ENCODE measurements around the gene FFAR2. TPM values are rescaled to one million over a fixed set of nuclear protein-coding genes. Genes with fewer than 3 reads are reported as not detected.
A peak's percentile ranks its signal among the peaks of the same experiment; 100 is the strongest.
"Not testable (repeated sequence)": the region's sequence is repeated elsewhere in the genome, so short reads cannot be mapped to it uniquely, and the experiment has no call there.

The FFAR2 gene
- total RNA-seq, 2 experiments from 2014 or later, result not detected

- Mint-ChIP-seq H3K4me1 (peaks cover 18% of the 10 kb centered on the region), H3K27me3 (peaks cover 16% of the 10 kb centered on the region), H3K36me3 (no peaks in the 10 kb centered on the region), H3K4me3 (no peak overlapping the region), H3K9me3 (no peaks in the 10 kb centered on the region), H3K27ac (no peak overlapping the region)
- DNase-seq (no peak), ATAC-seq (ENCODE audit: low read depth) (no peak)
- POLR2A ChIA-PET, result interaction anchor here (0.7 kb wide), 2 partner anchors 122 to 152 kb away, joined by 4 read pairs; no protein-coding TSS in a partner anchor
Observed at GRCh38 chr19:35455616-35456201, 7.7 kb downstream of the FFAR2 start.

GRCh38 chr19:35457173-35457572, 9.1 kb downstream of the FFAR2 start:
- no peaks in the 10 kb centered on the region for H3K9me3 Mint-ChIP-seq
- H3K27ac Mint-ChIP-seq, result no peak overlapping the region
- no peaks in the 10 kb centered on the region for H3K36me3 Mint-ChIP-seq
- POLR2A ChIA-PET, result interaction anchor here (0.6 kb wide), 1 partner anchor 42 kb away, joined by 7 read pairs; no protein-coding TSS in a partner anchor
- H3K27me3 Mint-ChIP-seq, result peaks cover 16% of the 10 kb centered on the region
- DNase-seq (no peak), ATAC-seq (ENCODE audit: low read depth) (no peak)
- no peak overlapping the region for H3K4me3 Mint-ChIP-seq
- H3K4me1 Mint-ChIP-seq, result peaks cover 12% of the 10 kb centered on the region

DNA sequence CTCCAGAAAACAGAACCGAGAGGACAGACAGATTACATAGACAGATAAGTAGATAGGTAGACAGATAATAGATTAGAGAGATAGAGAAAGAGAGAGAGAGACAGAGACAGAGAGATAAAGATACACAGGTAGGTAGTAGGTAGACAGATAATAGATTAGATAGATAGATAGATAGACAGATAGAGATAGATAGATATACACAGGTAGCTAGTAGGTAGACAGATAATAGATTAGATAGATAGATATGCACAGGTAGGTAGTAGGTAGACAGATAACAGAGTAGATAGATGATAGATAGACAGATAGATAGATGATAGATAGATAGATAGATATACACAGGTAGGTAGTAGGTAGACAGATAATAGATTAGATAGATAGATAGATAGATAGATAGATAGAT, 10.1 kb downstream of the FFAR2 start:
- Mint-ChIP-seq H3K9me3 (no peaks in the 10 kb centered on the region), H3K4me1 (peaks cover 21% of the 10 kb centered on the region), H3K27me3 (peaks cover 14% of the 10 kb centered on the region), H3K27ac (no peak overlapping the region), H3K4me3 (no peak overlapping the region), H3K36me3 (no peaks in the 10 kb centered on the region)
- DNase-seq (no peak), ATAC-seq (ENCODE audit: low read depth) (no peak)
- POLR2A ChIA-PET, result no interaction called here

DNA sequence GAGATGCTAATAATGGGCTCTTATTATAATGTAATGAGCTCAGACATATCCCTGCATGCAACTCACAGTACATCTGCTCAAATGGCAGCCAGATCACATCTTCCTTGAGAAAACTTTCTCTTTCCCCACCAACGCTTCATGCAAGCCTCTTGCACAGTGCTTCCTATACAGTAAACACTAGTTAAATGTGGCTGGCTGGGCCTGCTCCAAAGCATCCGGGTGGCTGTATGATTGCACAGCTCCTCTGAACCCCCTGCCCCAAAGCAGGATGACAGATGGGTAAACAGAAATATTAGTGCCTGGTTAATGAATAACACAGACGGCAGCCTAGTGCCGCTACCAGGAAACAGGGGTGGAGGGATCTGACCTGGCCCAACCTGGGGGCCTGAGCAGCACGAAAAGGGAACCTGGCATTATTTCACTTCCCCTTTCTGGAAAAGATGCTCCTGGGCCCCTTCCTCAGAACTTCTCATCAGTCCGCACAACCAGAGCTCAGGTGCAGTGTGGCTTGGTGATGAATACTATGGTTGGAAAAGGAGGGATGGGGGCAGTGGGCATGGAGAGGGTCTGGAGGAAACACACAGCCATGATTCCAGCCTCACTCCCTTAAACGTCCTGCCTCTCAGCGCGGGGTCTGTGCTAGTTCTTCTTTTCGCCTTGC, 10.8 kb downstream of the FFAR2 start:
- ATAC-seq (ENCODE audit: low read depth), result no peak
- Mint-ChIP-seq H3K27ac (no peak overlapping the region), H3K27me3 (peaks cover 14% of the 10 kb centered on the region), H3K4me3 (no peak overlapping the region), H3K9me3 (no peaks in the 10 kb centered on the region), H3K36me3 (no peaks in the 10 kb centered on the region), H3K4me1 (peaks cover 27% of the 10 kb centered on the region)
- DNase-seq, result no peak
- POLR2A ChIA-PET, result no interaction called here

GRCh38 chr19:35459414-35460082, 11.5 kb downstream of the FFAR2 start:
- POLR2A ChIA-PET, result interaction anchor here (0.6 kb wide), 1 partner anchor 16 kb away, joined by 7 read pairs; no protein-coding TSS in a partner anchor
- Mint-ChIP-seq H3K27ac (peak overlapping the region; percentile 35), H3K9me3 (no peaks in the 10 kb centered on the region), H3K4me3 (no peak overlapping the region), H3K4me1 (peaks cover 28% of the 10 kb centered on the region), H3K27me3 (peaks cover 16% of the 10 kb centered on the region), H3K36me3 (no peaks in the 10 kb centered on the region)
- no peak for ATAC-seq (ENCODE audit: low read depth)
- DNase-seq, result no peak

DNA sequence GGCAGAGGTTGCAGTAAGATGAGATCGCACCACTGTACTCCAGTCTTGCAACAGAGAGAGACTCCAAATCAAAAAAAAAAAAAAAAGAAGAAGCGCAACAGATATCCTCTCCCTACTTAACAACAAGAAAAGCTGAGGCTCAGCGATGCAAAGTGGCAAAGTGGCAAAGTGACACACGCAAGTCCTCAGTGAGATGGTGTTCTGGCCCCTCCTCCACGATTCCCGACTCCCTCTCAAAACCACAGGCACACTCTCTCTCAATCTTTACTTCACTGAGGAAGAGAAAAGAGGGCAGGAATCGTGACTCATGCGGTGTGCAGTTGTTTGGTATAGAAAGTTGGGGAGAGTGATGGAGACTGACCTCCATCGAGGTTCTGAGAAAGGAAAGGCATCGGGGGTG, 12.6 kb downstream of the FFAR2 start:
- DNase-seq, result no peak
- Mint-ChIP-seq H3K27ac (no peak overlapping the region), H3K4me3 (no peak overlapping the region), H3K4me1 (peaks cover 29% of the 10 kb centered on the region), H3K27me3 (peaks cover 19% of the 10 kb centered on the region), H3K9me3 (no peaks in the 10 kb centered on the region), H3K36me3 (no peaks in the 10 kb centered on the region)
- ATAC-seq (ENCODE audit: low read depth), result no peak
- POLR2A ChIA-PET, result interaction anchor here (2.8 kb wide), 1 partner anchor 9 kb away, joined by 16 read pairs; no protein-coding TSS in a partner anchor

DNA sequence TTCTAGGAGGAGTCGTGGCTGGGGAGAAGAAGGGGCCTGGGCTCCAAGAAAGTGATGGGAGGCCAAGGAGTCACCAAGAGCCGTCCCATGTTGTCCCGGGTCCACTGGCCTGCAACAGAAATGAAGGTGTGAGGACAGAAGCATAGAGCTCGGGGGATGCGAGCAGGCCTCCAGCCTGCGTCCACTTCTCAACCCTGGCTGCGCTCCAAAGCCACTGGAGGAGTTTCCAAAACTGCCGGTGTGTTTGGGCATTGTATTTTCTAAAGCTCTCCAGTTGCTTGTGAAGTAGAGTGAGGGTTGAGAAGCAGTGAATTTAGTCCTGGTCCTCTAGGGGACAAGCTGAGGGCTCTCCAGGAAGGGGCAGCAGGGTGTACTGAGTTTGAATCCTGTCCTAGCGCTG, 13.0 kb downstream of the FFAR2 start:
- Mint-ChIP-seq H3K4me3 (no peak overlapping the region), H3K27ac (no peak overlapping the region), H3K27me3 (peaks cover 19% of the 10 kb centered on the region), H3K9me3 (no peaks in the 10 kb centered on the region), H3K36me3 (no peaks in the 10 kb centered on the region), H3K4me1 (peaks cover 25% of the 10 kb centered on the region)
- ATAC-seq (ENCODE audit: low read depth) (no peak), DNase-seq (no peak)
- POLR2A ChIA-PET, result interaction anchor here (2.8 kb wide), 1 partner anchor 10 kb away, joined by 16 read pairs; no protein-coding TSS in a partner anchor

GRCh38 chr19:35461788-35462187, 13.7 kb downstream of the FFAR2 start:
- H3K27ac Mint-ChIP-seq; H3K4me3 Mint-ChIP-seq; ATAC-seq (ENCODE audit: low read depth); H3K36me3 Mint-ChIP-seq; DNase-seq; H3K9me3 Mint-ChIP-seq: not testable (repeated sequence)
- H3K4me1 Mint-ChIP-seq, result peaks cover 25% of the 10 kb centered on the region
- POLR2A ChIA-PET, result interaction anchor here (2.8 kb wide), 1 partner anchor 10 kb away, joined by 16 read pairs; no protein-coding TSS in a partner anchor
- peaks cover 15% of the 10 kb centered on the region for H3K27me3 Mint-ChIP-seq

GRCh38 chr19:35462476-35462953, 14.5 kb downstream of the FFAR2 start:
- Mint-ChIP-seq H3K4me3 (peak overlapping the region; percentile 78), H3K27me3 (peaks cover 11% of the 10 kb centered on the region), H3K4me1 (peaks cover 25% of the 10 kb centered on the region), H3K27ac (peak overlapping the region; percentile 95), H3K36me3 (no peaks in the 10 kb centered on the region), H3K9me3 (no peaks in the 10 kb centered on the region)
- POLR2A ChIA-PET, result interaction anchor here (0.6 to 2.8 kb wide), 7 partner anchors 10 to 193 kb away, joined by 3 to 16 read pairs (median 4); partner anchors contain the start of gene FFAR1
- DNase-seq (no peak), ATAC-seq (ENCODE audit: low read depth) (peak; percentile 94)

DNA sequence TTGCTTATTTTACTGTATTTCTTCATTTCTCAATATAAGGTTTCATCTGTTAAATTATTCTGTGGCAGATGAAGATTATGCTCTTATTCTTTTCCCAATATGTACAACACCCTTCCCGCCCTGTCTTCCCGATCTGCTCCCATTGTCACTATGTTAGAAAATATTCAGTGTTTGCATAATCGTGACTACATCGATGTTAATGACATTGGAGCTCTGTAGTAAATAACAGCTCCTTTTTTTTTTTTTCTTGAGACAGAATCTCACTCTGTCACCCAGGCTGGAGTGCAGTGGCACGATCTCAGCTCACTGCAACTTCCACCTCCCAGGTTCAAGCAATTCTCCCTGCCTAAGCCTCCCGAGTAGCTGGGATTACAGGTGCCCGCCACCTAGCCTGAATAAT, 14.9 kb downstream of the FFAR2 start:
- not testable (repeated sequence) for DNase-seq, H3K9me3 Mint-ChIP-seq, H3K36me3 Mint-ChIP-seq, H3K27me3 Mint-ChIP-seq
- POLR2A ChIA-PET, result interaction anchor here (0.6 to 2.8 kb wide), 8 partner anchors 9 to 194 kb away, joined by 3 to 16 read pairs (median 4); partner anchors contain the start of gene FFAR1
- peak; percentile 27 for ATAC-seq (ENCODE audit: low read depth)
- H3K27ac Mint-ChIP-seq, result peak overlapping the region; percentile 95
- peak overlapping the region; percentile 78 for H3K4me3 Mint-ChIP-seq
- H3K4me1 Mint-ChIP-seq, result peaks cover 27% of the 10 kb centered on the region

DNA sequence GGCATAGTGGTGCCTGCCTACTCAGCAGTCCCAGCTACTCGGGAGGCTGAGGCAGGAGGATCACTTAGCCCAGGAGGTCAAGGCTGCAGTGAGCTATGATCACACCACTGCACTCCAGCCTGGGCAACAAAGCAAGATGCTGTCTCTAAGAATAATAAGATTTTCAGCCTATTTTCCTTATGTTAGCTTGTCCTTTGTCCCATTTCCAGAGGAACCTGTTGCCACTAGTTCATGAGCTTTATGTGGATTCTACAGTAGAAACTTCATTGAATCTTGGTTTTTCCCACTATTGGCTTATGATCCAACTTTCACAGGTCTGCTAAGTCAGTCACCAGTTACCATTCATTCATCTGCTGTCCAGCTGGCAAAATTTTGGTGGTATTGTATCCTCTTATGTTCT, 18.2 kb downstream of the FFAR2 start:
- Mint-ChIP-seq H3K27ac (no peak overlapping the region), H3K4me3 (no peak overlapping the region), H3K36me3 (no peaks in the 10 kb centered on the region), H3K4me1 (peaks cover 22% of the 10 kb centered on the region), H3K27me3 (peaks cover 9% of the 10 kb centered on the region), H3K9me3 (no peaks in the 10 kb centered on the region)
- DNase-seq, result no peak
- ATAC-seq (ENCODE audit: low read depth), result no peak
- POLR2A ChIA-PET, result no interaction called here

GRCh38 chr19:35468637-35469036, 20.6 kb downstream of the FFAR2 start:
- Mint-ChIP-seq H3K4me3 (no peak overlapping the region), H3K9me3 (no peaks in the 10 kb centered on the region), H3K27me3 (peaks cover 9% of the 10 kb centered on the region), H3K27ac (no peak overlapping the region), H3K4me1 (peaks cover 9% of the 10 kb centered on the region), H3K36me3 (no peaks in the 10 kb centered on the region)
- DNase-seq (peak; percentile 54), ATAC-seq (ENCODE audit: low read depth) (peak; percentile 97)
- POLR2A ChIA-PET, result interaction anchor here (1.2 kb wide), 1 partner anchor 116 kb away, joined by 5 read pairs; no protein-coding TSS in a partner anchor

GRCh38 chr19:35470128-35470527, 22.1 kb downstream of the FFAR2 start:
- Mint-ChIP-seq H3K4me1 (peaks cover 5% of the 10 kb centered on the region), H3K27me3 (peaks cover 7% of the 10 kb centered on the region), H3K36me3 (no peaks in the 10 kb centered on the region), H3K9me3 (no peaks in the 10 kb centered on the region), H3K4me3 (no peak overlapping the region), H3K27ac (no peak overlapping the region)
- DNase-seq (no peak), ATAC-seq (ENCODE audit: low read depth) (no peak)
- POLR2A ChIA-PET, result no interaction called here

All from activated naive CD8-positive, alpha-beta T cell treated with anti-CD3 and anti-CD28 coated beads, Interleukin-2, amount 10 ng/mL, durations not matched to agents 7 days and 5 days (primary cell).